Neural cell (in vitro differentiated cells): Measurements from ENCODE around the gene LMO2.

Source experiments
- EP300 ChIP-seq: fragments of 450-650 bp; conservative IDR thresholded peaks from 2 replicates; pipeline ENCODE4 v1.6.1; 2014; ENCODE audit warnings: antibody characterized with exemption, mild to moderate bottlenecking, moderate library complexity; ENCODE audit not compliant: poor library complexity, severe bottlenecking
- EZH2 ChIP-seq: fragments of 200-600, 300-800 bp; shearing (Covaris generic), sonication (generic); IDR thresholded peaks from 2 replicates; pipeline ENCODE4 v1.6.1; 2014; ENCODE audit warnings: antibody characterized with exemption, low read length, borderline replicate concordance, mild to moderate bottlenecking; ENCODE audit not compliant: insufficient read depth, poor library complexity, severe bottlenecking
- MXI1 ChIP-seq: fragments of 450-650 bp; conservative IDR thresholded peaks from 2 replicates; pipeline ENCODE4 v1.6.1; 2014; ENCODE audit warnings: antibody characterized with exemption, mild to moderate bottlenecking; ENCODE audit not compliant: poor library complexity, severe bottlenecking
- POLR2AphosphoS5 ChIP-seq: IDR thresholded peaks from 2 replicates; pipeline ENCODE4 v1.6.1; 2012
- RAD21 ChIP-seq: fragments of 450-650 bp; conservative IDR thresholded peaks from 2 replicates; pipeline ENCODE4 v1.6.1; 2014; ENCODE audit warnings: antibody characterized with exemption, mild to moderate bottlenecking, moderate library complexity
- SMC3 ChIP-seq: fragments of 450-650 bp; conservative IDR thresholded peaks from 2 replicates; pipeline ENCODE4 v1.6.1; 2014; ENCODE audit warnings: antibody characterized with exemption, mild to moderate bottlenecking, moderate library complexity; ENCODE audit not compliant: poor library complexity
- TF ChIP-seq, protein P1 (sequence below): IDR thresholded peaks from 2 replicates; pipeline ENCODE4 v1.6.1; 2012; ENCODE audit warnings: borderline replicate concordance
- TF ChIP-seq, protein P2 (sequence below): fragments of 450-650 bp; IDR thresholded peaks from 2 replicates; pipeline ENCODE4 v1.5.1; 2014; ENCODE audit warnings: antibody characterized with exemption, mild to moderate bottlenecking, moderate library complexity; ENCODE audit not compliant: poor library complexity, severe bottlenecking

DNA sequence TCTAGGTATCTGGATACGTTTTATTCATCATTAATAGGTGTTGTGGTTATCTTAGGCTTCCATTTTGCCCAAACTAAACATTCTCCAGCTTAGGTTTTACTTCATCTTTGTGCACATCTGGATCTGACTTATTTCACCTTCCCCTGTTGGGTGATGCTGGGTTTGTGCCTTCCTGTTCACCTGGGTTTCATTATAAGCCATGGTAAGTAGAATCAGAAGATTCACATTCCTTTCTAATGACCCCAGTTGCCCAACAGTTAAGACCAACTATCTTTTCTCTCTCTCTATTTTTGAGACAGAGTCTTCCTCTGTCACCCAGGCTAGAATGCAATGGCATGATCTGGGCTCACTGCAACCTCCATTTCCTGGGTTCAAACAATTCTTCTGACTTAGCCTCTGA is 44.6 kb downstream of the LMO2 start:
- TF ChIP-seq, protein P1, sequence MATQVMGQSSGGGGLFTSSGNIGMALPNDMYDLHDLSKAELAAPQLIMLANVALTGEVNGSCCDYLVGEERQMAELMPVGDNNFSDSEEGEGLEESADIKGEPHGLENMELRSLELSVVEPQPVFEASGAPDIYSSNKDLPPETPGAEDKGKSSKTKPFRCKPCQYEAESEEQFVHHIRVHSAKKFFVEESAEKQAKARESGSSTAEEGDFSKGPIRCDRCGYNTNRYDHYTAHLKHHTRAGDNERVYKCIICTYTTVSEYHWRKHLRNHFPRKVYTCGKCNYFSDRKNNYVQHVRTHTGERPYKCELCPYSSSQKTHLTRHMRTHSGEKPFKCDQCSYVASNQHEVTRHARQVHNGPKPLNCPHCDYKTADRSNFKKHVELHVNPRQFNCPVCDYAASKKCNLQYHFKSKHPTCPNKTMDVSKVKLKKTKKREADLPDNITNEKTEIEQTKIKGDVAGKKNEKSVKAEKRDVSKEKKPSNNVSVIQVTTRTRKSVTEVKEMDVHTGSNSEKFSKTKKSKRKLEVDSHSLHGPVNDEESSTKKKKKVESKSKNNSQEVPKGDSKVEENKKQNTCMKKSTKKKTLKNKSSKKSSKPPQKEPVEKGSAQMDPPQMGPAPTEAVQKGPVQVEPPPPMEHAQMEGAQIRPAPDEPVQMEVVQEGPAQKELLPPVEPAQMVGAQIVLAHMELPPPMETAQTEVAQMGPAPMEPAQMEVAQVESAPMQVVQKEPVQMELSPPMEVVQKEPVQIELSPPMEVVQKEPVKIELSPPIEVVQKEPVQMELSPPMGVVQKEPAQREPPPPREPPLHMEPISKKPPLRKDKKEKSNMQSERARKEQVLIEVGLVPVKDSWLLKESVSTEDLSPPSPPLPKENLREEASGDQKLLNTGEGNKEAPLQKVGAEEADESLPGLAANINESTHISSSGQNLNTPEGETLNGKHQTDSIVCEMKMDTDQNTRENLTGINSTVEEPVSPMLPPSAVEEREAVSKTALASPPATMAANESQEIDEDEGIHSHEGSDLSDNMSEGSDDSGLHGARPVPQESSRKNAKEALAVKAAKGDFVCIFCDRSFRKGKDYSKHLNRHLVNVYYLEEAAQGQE: no peak
- TF ChIP-seq SMC3 (no peak), EZH2 (no peak), POLR2AphosphoS5 (no peak), EP300 (no peak), RAD21 (no peak), MXI1 (no peak)
- TF ChIP-seq, protein P2, sequence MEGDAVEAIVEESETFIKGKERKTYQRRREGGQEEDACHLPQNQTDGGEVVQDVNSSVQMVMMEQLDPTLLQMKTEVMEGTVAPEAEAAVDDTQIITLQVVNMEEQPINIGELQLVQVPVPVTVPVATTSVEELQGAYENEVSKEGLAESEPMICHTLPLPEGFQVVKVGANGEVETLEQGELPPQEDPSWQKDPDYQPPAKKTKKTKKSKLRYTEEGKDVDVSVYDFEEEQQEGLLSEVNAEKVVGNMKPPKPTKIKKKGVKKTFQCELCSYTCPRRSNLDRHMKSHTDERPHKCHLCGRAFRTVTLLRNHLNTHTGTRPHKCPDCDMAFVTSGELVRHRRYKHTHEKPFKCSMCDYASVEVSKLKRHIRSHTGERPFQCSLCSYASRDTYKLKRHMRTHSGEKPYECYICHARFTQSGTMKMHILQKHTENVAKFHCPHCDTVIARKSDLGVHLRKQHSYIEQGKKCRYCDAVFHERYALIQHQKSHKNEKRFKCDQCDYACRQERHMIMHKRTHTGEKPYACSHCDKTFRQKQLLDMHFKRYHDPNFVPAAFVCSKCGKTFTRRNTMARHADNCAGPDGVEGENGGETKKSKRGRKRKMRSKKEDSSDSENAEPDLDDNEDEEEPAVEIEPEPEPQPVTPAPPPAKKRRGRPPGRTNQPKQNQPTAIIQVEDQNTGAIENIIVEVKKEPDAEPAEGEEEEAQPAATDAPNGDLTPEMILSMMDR: no peak
